Retina (tissue), 1 donor: ENCODE results near the gene LRRTM4.
"Not testable (repeated sequence)": the region's sequence is repeated elsewhere in the genome, so short reads cannot be mapped to it uniquely, and the experiment has no call there.

ENCODE experiments used
- DNase-seq: peaks from one replicate; pipeline ENCODE4 v3.0.0-alpha.2; 2016

The LRRTM4 gene

DNA sequence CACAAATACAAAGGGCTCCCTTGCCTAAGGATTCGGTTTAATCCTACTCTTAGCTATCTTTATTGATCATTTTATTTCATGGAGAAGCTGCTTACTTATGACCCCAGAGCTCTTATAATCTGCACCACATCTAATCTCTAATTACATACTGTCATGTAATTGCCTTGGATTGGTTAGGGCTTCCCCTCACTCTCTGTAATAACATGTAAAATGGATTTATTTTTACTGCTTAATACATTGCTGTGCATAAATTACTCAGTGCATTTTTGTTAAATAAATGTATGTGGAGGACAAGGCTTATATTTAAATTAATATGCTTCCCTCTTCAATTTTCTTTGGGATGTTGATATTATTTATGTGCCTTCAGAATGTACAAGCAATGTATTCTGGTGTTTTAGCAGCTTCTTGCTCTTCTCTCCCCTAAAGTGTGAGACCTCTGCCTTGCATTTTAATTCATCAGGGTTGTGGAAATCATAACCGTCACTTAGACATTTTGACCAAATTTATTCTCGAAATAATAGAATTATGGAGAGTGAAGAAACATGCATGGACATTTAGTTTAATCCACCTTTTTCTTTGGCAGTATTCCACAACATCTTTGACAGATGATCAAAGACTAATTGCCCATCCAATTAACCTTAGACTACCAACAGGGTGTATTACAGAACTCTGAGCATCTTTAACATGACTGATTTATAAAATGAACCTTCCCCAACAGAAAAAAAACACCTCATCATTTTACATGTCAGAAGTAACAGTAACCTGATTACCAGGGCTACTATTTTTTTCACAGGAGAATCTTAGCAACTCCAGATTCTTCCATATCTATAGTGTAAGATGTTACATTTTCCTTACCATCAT lies 692.6 kb downstream of the LRRTM4 start:
- DNase-seq = no peak

DNA sequence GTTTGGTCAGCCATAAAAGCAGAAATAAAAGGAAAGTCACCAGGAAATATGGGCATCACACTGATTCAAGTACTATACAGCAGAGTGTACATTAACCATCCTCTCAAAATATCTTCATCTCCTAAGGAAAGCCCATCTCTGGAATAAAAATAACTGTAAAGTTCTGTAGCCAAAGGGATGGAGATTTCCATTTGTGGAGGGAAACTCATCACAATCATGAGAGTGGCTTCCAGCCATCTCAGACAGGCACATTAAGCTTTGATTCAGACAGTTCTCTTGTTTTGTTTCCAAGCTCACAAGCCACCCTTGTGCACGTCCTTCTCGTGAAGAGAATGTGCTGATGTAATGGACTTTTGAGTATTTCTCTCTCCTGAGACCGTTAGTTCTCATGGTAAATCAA lies 695.5 kb downstream of the LRRTM4 start:
- DNase-seq = no peak

DNA sequence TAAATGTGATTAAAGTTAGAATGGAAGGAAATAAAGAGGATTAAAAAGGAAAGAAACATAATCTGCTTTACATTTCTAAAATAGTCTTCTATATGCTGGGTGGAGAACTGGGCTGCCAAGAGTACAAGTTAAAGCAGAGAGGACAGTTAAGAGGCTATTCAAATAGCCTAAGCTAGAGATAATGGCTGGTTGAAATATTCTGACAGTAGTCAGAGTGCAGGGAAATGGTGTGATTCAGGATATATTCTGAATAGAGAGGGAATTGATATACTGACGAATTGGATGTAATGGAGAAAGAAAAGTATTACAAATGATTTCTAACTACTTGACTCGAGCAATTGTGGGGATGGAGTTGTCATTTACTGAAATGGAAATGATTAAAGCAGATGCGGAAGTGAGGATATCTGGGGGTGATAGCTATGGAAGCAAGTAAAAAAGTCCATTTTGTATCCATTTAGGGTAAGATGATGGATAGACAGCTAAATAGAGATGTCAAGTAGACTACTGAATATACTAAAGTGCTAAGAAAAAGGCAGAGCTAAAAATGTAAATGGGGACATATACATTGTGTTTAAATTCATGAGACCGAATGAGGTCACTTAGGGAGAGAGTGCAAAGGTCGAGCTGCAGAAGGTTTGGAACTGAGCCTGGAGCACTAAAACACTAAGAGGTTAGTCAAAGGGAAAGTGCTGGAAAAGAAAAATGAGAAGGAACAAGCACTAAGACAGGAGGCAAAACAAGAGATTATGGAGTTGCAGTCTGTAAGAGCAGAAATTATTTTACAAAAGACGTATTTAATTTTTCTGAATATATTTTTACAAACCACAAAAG lies 696.8 kb downstream of the LRRTM4 start:
- DNase-seq = no peak

DNA sequence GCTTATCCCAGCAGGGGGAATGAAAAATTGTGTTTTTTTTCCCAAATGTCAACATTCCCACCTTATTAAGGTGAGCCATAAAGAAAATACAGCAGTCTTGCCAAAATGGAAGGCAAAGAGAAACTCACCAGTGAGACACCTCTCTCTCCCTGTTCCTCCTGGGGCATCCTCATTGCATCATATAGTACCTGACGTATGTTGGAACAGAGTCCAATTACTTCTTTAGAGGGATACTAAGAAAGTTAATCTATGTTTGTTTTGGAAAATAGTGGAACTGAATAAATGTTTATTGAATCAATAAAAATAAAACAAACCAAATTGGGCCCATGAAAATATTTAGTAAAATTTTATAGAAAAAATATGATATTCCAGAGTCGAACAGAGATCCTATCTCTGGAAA lies 700.4 kb downstream of the LRRTM4 start:
- no peak for DNase-seq

DNA sequence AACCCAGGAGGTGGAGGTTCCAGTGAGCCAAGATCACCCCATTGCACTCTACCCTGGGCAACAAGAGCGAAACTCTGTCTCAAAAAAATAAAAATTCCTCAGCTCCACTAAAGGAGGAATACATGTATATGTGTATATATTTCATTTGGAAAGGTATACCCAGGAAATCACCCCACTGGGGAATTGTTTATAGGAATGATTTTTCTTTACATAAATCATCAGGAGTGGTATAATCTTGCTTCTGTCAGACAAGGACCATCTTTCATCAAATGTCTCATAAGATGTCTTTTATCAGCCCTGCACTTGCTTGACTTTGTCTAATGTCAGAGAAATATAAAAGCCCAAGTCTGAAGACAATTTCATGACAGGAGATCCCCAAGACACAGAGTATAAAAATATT lies 709.1 kb downstream of the LRRTM4 start:
- DNase-seq = no peak

DNA sequence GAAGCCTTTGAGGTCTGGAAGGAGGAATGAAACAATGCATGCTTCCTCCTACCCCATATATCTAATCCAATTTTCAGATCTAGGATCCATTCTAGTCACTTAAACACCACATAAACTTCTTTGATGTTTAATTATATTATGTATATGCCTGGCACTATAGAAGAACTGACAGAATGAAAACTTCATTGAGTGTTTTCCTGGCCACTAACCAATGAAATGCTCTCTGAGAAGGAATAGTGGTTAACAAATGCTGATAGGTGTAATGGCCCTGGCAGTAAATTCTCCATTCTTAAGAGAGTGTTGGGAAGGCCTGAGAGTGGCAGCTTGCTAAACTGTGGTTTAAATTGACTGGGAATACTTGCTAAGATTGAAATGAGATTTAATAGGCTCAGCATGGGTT lies 710.0 kb downstream of the LRRTM4 start:
- no peak for DNase-seq

DNA sequence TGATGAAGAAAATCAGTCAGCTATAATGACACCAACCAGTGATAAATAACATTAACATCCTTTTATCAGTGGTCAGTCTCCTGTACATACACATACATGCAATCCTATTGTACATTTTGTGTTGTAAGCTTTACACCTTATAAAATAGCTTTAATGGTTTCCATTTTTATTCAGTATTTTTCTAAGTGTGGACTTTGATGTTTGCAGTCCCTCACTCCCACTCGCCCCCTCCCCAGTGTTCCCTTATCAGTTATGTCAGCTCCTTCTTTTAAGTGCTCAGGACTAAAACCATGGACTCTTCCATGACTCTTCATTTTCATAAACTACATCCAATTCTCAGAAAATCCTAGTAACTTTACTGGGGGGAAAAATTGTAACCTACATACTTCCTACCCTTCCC lies 713.0 kb downstream of the LRRTM4 start:
- no peak for DNase-seq

DNA sequence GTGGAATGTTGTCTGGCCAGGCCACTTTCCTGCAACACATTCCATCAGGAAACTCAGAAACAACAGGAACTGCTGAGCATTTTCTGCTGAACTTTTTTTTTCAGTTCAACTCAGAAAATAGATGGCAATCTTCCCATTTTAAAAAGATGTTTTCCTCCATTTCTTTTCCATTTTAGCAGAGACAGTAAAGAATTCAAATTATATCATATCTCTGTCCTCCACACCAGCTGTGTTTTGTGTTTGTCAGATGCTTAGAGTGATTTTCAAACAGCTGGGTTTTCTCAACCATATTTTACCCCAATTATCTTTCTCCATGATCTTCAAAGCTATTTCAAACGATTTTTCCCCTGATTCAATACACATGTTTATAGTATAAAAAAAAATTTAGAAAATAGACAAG lies 713.4 kb downstream of the LRRTM4 start:
- DNase-seq = no peak

DNA sequence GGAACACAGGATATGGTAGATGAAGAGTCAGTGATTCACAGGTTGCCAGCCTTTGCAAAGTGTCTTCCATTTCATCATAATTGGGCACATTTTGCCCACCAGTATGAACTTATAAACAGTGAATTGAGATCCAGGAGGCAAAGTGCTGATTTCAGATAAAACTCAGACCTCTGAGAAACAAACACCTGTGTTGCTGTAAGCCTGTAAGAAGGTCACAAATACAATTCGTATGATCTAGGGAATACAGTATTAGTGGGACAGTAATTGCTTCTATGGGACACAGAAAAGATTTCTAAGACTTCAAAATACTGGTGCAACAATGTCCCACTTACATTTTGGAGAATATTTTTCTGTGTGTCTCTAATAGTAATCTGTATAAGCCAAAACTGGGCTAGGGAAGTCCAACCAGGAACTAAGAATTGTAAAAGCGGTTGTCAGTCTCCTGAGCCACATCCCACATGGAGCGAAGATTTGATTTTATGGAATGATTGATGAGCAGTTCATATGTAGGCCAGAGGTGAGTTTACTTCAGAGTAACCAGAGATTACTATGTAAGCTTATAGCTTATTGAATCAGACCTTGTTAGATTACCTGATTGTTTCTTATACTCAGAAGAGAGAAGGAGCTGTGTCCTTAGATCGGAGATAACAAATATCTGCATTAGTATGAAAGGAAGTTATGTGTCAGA lies 728.4 kb downstream of the LRRTM4 start:
- no peak for DNase-seq

DNA sequence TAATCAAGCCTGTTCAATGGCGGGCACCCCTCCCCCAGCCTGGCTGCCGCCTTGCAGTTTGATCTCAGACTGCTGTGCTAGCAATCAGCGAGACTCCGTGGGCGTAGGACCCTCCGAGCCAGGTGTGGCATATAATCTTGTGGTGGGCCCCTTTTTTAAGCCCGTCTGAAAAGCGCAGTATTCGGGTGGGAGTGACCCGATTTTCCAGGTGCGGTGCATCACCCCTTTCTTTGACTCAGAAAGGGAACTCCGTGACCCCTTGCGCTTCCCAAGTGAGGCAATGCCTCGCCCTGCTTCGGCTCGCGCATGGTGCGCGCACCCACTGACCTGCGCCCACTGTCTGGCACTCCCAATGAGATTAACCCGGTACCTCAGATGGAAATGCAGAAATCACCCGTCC lies 740.9 kb downstream of the LRRTM4 start:
- not testable (repeated sequence) for DNase-seq

DNA sequence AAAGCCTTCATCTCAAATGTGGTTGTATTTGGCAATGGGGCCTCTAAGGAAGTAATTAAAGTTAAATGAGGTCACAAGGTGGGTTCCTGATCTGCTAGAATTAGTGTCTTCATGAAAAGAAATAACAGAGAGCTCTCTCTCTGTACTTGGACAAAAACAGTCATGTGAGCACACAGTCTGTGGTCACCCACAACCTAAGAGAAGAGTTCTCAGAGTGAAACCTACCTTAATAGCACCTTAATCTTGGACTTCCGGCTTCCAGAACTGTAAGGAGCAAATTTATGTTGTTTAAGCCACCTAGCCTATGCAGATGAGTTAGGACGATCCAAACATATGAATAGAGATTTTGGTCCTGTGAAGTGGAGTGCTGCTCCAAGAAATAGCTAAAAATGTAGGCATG lies 758.9 kb downstream of the LRRTM4 start:
- DNase-seq = no peak

DNA sequence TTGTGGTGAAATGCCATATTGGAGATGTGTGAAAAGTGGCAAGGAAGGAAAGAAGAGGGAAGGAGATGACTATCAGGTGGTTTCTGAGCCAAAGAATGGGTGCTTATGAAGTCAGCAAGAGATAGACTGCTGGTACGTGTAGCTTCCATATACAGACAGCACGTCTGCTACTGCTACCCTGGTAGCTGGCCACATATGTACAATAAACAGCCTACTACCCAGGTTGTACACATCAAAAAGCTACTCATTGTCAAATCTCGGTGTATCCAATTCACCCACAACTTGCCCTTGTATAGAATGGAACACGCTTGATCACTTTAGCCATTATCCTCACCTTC lies 761.8 kb downstream of the LRRTM4 start:
- no peak for DNase-seq

DNA sequence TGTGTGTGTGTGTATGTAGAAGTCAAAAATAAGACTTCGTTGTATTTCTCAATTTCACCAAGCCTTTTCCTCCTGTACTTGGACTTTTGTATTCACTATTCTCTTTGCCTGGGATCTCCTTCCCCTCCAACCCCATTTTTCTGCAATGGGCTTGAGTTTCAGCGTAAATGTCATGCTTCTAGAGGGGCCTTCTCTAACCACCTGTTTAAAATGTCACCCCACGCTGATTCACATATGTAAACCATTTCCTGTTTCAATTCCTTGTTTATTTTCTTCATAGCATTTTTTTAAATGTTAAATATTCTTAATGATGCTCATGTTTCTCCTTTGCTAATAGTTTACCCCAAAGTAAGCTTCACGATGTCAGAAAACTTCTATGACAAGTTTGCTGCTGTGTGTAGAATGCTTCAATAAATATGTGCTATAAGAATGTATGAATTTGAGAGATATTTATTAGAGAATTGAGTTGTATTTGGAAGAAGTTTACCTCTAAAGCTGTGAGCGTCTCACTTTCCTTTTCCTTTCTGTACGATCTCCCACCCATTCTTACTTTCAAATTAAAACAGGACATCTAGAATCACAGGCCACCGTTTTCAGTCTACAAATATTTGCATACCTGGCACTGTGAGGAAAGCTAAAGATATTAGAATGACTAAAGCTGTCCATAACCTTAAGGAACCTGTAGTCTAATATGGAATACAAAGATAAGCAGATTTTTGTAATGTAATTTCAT lies 762.4 kb downstream of the LRRTM4 start:
- DNase-seq = no peak

DNA sequence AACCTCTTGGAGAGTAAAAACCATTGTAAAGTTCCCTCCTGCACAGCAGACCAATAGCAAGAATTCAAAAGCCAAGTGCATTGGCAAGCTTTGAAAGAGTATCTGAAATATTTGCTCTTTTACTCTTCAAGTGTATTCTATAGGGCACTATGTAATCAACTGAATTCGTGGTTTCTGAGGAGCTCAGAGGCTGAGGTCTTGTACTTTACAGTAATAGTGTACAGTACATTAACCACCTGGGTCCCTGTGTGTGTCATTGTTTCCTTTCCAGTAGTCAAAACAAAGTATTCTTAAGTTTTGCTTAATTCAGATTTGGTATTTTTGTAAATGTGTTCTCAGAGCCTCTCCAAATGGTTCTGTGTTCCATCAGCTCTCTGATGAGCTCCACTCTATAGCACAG lies 769.7 kb downstream of the LRRTM4 start:
- no peak for DNase-seq

DNA sequence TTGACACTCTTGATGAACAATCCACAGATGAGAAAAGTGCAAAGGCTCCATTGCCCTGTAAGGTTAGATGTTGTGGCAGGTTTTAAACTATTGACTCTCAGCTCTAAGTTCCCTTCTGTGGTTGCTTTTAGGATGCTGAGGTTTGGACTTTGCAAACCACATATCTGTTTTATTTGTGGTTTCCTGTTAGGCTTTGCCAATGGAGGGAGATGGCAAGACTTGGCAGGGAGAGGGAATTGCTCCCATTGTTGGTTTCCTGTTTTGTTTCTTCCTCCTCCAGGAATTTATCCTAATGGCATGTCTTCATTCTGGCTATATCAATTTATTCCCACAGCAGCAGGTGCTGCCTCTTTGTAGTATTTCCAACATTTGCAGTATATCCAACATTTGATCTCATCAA lies 772.3 kb downstream of the LRRTM4 start:
- no peak for DNase-seq

DNA sequence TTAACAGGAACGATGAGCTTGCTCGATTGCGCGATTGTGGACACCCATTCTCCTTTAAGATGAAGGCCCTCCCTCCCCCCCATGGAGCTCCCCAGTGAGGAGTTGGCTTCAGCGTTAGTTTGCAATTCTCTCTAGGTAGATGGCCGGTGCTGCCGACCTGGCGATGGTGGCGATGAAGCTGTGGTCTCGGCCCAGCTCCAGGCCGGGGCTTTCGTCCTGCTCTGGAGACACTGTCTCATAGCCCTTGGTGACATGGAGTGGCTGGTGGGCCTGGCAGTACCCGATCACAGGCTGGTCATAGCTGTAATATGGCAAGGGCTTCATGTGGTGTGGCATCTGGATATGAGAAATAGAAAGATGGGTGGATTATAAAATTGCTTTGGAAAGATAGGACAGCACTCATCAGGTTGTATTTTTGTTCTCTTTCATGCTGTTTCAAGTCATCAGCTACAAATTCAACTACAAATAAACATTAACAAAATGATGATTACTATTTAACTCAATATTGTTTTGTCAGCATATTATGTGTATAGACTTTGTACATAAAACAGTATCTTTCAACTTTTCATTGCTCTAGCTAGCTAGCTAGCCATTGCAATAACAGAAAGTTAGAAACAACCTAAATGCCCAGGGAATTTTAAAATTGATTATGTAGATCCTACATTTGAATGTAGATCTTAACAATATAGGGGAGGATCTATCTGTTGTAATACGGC lies 773.4 kb downstream of the LRRTM4 start:
- no peak for DNase-seq

DNA sequence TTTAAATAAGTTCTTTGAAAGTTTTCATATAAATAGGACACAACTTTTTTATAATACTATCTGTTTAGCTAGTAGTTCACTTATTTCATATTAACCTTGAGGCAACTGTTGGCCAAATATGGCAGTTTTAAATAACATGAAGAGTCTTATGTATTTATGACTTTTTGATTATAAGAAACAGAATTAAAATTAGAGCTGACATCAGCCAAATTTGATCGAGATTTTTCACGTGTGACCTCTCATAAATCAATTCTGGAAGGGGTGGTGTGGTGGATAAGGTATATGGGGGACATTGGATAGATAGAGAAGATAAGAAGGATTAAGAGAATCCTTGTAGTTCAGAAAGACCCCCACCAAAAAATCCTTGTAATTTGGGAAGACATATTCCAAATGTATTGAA lies 776.6 kb downstream of the LRRTM4 start:
- DNase-seq = no peak

DNA sequence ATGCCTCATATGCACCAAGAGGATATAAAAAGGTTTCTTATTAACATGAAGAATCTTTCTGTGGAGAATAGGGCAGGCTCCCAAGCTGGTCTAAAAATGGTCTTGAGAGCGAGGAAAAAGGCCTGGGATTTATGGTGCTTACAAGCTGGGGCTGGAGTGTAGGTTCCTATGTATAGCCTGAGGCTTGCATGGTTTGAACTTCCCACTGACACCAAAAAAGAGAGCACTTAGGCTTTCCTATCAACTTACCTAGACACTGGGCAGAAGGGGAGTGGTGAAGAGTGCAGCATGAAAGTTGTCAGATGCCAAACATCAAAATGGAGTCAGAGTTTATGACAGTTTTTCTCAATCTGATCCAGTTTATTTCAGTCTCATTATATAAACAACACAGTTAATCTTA lies 784.6 kb downstream of the LRRTM4 start:
- DNase-seq = no peak

DNA sequence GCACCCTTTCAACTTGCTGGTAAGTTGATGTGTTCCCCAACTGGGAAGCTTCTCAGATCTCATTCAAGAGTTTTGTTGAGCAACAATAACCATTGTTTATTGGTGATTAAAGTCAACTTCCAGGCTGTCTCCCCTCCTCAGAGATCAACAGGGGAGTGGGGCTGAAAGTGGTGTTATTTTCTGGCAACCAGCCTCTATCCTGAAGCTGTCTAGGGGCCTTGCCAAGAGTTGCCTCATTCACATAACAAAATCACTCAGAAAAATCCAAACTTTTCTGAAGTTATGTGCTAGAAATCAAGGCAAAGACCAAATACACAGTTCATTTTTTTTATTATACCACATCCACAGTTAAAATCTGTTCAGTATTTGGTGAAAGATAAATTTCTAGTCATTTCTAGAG lies 788.4 kb downstream of the LRRTM4 start:
- no peak for DNase-seq

DNA sequence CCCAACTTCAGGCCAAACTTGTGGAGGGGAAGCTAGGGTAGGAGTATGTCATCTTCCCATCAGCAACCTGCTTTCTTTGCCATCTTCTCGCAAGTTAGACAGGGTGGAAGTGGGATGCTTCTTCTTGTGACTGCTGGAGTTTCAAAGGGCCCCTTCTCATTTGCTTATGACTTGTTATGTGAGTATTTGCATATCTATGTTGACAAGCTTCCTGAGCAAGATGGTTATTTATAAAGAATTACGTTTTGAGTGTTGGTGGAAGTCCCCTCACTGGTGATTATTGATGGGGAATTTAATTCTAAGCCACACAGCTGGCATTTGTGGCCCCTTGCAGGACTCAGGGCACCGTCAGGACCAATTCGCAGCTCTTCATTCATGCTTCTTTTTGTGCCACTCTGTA lies 791.0 kb downstream of the LRRTM4 start:
- no peak for DNase-seq

DNA sequence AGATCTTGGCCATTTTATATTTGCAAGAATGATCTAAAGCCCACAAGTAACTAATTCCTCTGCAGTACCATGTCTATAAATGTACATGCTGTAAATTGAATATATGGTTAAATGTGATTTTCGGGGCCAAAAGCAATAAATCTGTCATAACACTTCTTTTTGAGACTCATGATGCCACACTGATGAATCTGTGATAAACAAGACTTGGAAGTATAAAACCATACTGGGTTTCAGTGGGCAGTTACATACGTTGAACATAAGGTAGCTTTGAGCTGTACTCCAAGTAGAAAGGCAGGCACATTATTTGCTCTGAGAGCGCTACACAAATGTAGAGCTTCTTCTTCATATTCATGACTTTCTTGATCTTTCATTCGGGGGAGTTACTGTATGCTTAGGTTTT lies 792.2 kb downstream of the LRRTM4 start:
- DNase-seq = no peak

DNA sequence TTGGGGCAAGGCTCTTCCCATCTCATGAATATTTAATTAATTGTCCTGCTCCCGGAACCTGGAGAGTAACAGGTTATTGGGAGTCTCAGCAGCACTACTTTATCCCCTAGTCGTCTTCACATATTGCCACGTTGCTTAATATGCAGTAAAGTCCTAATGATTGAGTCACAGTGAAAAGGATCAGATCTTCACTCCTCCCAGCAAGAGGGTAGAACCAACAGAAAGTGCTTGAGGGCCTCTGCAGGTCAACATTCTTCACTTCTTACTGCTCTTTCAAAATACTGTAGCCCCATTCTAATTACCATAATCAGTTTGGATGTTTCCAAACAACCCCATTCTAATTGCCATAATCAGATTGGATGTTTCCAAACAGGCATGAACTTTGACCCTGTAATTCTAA lies 801.0 kb downstream of the LRRTM4 start:
- DNase-seq = no peak
